ENCODE data around the gene GABPB1.

DNA sequence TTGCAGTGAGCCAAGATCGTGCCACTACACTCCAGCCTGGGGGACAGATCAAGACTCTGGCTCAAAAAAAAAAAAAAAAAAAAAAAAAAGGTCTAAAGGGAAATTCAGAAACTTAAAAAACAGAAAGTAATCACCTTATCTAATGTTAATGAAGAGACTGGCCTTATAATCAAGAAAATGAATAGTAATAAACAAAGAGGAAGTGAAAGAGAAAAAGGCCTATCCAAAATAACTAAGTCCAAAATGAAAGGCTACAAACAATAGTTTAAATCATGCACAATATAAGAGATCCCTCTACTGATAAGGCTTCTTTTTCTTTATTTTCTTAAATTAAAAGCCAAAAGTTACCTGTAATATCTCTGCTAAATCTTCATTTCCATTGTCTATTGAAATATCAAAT lies 52.4 kb downstream of the GABPB1 start:
- no peak for TF ChIP-seq CTCF (IDR thresholded peaks at IDR 0.05; ENCODE audit: low read length)
- no peak for TF ChIP-seq EZH2 (IDR thresholded peaks at IDR 0.05; ENCODE audit: borderline replicate concordance, low read length)
